CD14-positive monocyte (primary cell): ENCODE measurements around the gene NCBP1. TPM values are rescaled to one million over a fixed set of nuclear protein-coding genes. Genes with fewer than 3 reads are reported as not detected.

ENCODE experiments used
- DNase-seq, 3 donors: peaks; one replicate each; pipeline ENCODE4 v3.0.0-alpha.2; 2011 to 2022
- H2AFZ ChIP-seq: 2 replicates; pipeline ENCODE4 v1.6.0; 2012; ENCODE audit warnings: mild to moderate bottlenecking, low read depth, low read length, inconsistent platforms; ENCODE audit not compliant: insufficient read depth, poor library complexity, severe bottlenecking
- H3K27ac ChIP-seq, 2 donors: 1 replicate in 1 of 2; 2 replicates in 1 of 2; pipeline ENCODE4 v1.5.1; 2012 to 2013; ENCODE audit warnings: low read length in 2 of 2, control low read depth in 1 of 2, inconsistent platforms in 1 of 2, low read depth in 1 of 2, mild to moderate bottlenecking in 1 of 2
- H3K27me3 ChIP-seq, 2 donors: one replicate each; pipeline versions ENCODE4 v1.6.0 to v1.6.1; 2011 to 2013; ENCODE audit warnings: low read length in 2 of 2; ENCODE audit not compliant: control insufficient read depth in 2 of 2, insufficient read depth in 2 of 2
- H3K36me3 ChIP-seq, 2 donors: replicated peaks in 1 of 2; 1 replicate in 1 of 2; 2 replicates in 1 of 2; pipeline versions ENCODE4 v1.5.1 to v1.6.1; 2012 to 2013; ENCODE audit warnings: low read length in 2 of 2, control low read depth in 1 of 2, inconsistent platforms in 1 of 2, mild to moderate bottlenecking in 1 of 2; ENCODE audit not compliant: insufficient read depth in 2 of 2, control insufficient read depth in 1 of 2
- H3K4me1 ChIP-seq, 2 donors: 1 replicate in 1 of 2; 2 replicates in 1 of 2; pipeline versions ENCODE4 v1.5.1 to v1.6.1; 2012 to 2013; ENCODE audit warnings: low read length in 2 of 2, control low read depth in 1 of 2, inconsistent platforms in 1 of 2, mild to moderate bottlenecking in 1 of 2, moderate library complexity in 1 of 2; ENCODE audit not compliant: insufficient read depth in 2 of 2, control insufficient read depth in 1 of 2
- H3K4me2 ChIP-seq: replicated peaks from 2 replicates; pipeline ENCODE3; 2012; ENCODE audit warnings: low read length, moderate library complexity, mild to moderate bottlenecking; ENCODE audit not compliant: poor library complexity, severe bottlenecking; ENCODE audit errors: extremely low read depth
- H3K4me3 ChIP-seq, 3 experiments: fragments of 200-600 bp in 1 of 3; sonication (generic) in 1 of 3; replicated peaks in 1 of 3; 1 replicate in 2 of 3; 2 replicates in 1 of 3; pipeline ENCODE4 v1.5.1; 2011 to 2013; ENCODE audit warnings: low read length in 3 of 3, mild to moderate bottlenecking in 3 of 3, control low read depth in 2 of 3, low read depth in 2 of 3, inconsistent platforms in 1 of 3, moderate library complexity in 1 of 3
- H3K79me2 ChIP-seq: 2 replicates; pipeline ENCODE4 v1.6.0; 2012; ENCODE audit warnings: mild to moderate bottlenecking, control low read depth, inconsistent platforms, low read length, moderate library complexity; ENCODE audit not compliant: insufficient read depth
- H3K9ac ChIP-seq: 2 replicates; pipeline ENCODE4 v1.6.0; 2017; ENCODE audit warnings: low read length, mild to moderate bottlenecking; ENCODE audit not compliant: insufficient read depth, poor library complexity, severe bottlenecking
- H3K9me3 ChIP-seq, 2 donors: replicated peaks in 1 of 2; 1 replicate in 1 of 2; 2 replicates in 1 of 2; pipeline versions ENCODE4 v1.5.1 to v1.6.1; 2012 to 2013; ENCODE audit warnings: low read length in 2 of 2, control low read depth in 1 of 2; ENCODE audit not compliant: control insufficient read depth in 1 of 2, insufficient read depth in 1 of 2
- H4K20me1 ChIP-seq: 2 replicates; pipeline ENCODE4 v1.6.0; 2012; ENCODE audit warnings: mild to moderate bottlenecking, low read length, control low read depth, moderate library complexity; ENCODE audit not compliant: insufficient read depth
- H3K27ac Mint-ChIP-seq, 7 donors: one replicate each; pipeline ENCODE4 v1.8.0; 2020; ENCODE audit warnings: mild to moderate bottlenecking in 7 of 7, mixed read lengths in 7 of 7, moderate library complexity in 6 of 7, inconsistent platforms in 2 of 7
- H3K27me3 Mint-ChIP-seq, 3 donors: one replicate each; pipeline ENCODE4 v1.8.0; 2021 to 2022; ENCODE audit warnings: low read depth in 3 of 3, mild to moderate bottlenecking in 3 of 3, mixed read lengths in 3 of 3, moderate library complexity in 3 of 3, inconsistent platforms in 1 of 3
- H3K36me3 Mint-ChIP-seq, 2 donors: one replicate each; pipeline ENCODE4 v1.8.0; 2020; ENCODE audit warnings: mixed read lengths in 2 of 2, inconsistent platforms in 1 of 2, mild to moderate bottlenecking in 1 of 2
- H3K4me1 Mint-ChIP-seq: one replicate; pipeline ENCODE4 v1.8.0; 2020; ENCODE audit warnings: mild to moderate bottlenecking, mixed read lengths
- H3K4me3 Mint-ChIP-seq, 2 donors: one replicate each; pipeline ENCODE4 v1.8.0; 2020; ENCODE audit warnings: mild to moderate bottlenecking in 2 of 2, mixed read lengths in 2 of 2, moderate library complexity in 1 of 2
- H3K9me3 Mint-ChIP-seq, 7 donors: one replicate each; pipeline ENCODE4 v1.8.0; 2020 to 2022; ENCODE audit warnings: mixed read lengths in 7 of 7, mild to moderate bottlenecking in 6 of 7, moderate library complexity in 6 of 7, inconsistent platforms in 2 of 7
- WGBS: methylation state at CpG from one replicate; pipeline ENCODE4 v1.1.5; 2013; ENCODE audit warnings: missing lambda C conversion rate; ENCODE audit not compliant: insufficient coverage; 5-methylcytosine and 5-hydroxymethylcytosine counted together
- intact Hi-C, 2 donors: fragments of 100-400 bp; cut with micrococcal nuclease; formaldehyde crosslinking; loops; one replicate each; pipeline versions ENCODE4 v1.15.0 to v1.15.1; 2023
- polyA plus RNA-seq, 3 donors: library from polyadenylated mRNA; depleted of rRNA in 1 of 3; unstranded in 2 of 3; stranded (reverse) in 1 of 3; fragments of 300-500 nt in 2 of 3; fragments of >200 nt in 1 of 3; fragmentation: Illumina TruSeq in 2 of 3; gene quantifications; 1 replicate in 2 of 3; 2 replicates in 1 of 3; pipeline ENCODE4 v1.2.3, GENCODE V29; 2012 to 2021
- TF ChIP-seq, protein P1 (sequence below): fragments of 200-600 bp; IDR thresholded peaks from one replicate; pipeline ENCODE4 v1.8.0; 2022; ENCODE audit warnings: antibody characterized with exemption, mild to moderate bottlenecking

The NCBP1 gene
- polyA plus RNA-seq, 3 donors = 8.9 to 15.8 (median 11.1) TPM

GRCh38 chr9:97638666-97639065 is 5.0 kb downstream of the NCBP1 start:
- Histone ChIP-seq H3K9me3 (no peaks in the 10 kb centered on the region), H3K27me3 (no peaks in the 10 kb centered on the region), H3K27ac (peak overlapping the region in 1 of 2 donors; percentile 23), H3K36me3 (peaks cover 27 to 36% of the 10 kb centered on the region in 2 donors), H3K9ac (no peak overlapping the region), H4K20me1 (peaks cover 47% of the 10 kb centered on the region), H2AFZ (no peak overlapping the region), H3K4me3 (no peak overlapping the region), H3K79me2 (peaks cover 77% of the 10 kb centered on the region), H3K4me1 (peaks cover 13 to 22% of the 10 kb centered on the region in 2 donors), H3K4me2 (no peak overlapping the region)
- Mint-ChIP-seq H3K36me3 (peaks cover 36 to 41% of the 10 kb centered on the region in 2 donors), H3K4me1 (peaks cover 39% of the 10 kb centered on the region), H3K4me3 (no peak overlapping the region), H3K27ac (peak overlapping the region in 1 of 7 donors; percentile 70), H3K27me3 (no peaks in the 10 kb centered on the region), H3K9me3 (no peaks in the 10 kb centered on the region)
- intact Hi-C loops = loop anchor here (10.0 kb wide), 2 partner anchors 56 to 286 kb away; partner anchors contain the start of genes TRMO (in 1 of the 2) and XPA (in 1 of the 2)
- peak in 1 of 3 donors; percentile 3 for DNase-seq
- TF ChIP-seq, protein P1, sequence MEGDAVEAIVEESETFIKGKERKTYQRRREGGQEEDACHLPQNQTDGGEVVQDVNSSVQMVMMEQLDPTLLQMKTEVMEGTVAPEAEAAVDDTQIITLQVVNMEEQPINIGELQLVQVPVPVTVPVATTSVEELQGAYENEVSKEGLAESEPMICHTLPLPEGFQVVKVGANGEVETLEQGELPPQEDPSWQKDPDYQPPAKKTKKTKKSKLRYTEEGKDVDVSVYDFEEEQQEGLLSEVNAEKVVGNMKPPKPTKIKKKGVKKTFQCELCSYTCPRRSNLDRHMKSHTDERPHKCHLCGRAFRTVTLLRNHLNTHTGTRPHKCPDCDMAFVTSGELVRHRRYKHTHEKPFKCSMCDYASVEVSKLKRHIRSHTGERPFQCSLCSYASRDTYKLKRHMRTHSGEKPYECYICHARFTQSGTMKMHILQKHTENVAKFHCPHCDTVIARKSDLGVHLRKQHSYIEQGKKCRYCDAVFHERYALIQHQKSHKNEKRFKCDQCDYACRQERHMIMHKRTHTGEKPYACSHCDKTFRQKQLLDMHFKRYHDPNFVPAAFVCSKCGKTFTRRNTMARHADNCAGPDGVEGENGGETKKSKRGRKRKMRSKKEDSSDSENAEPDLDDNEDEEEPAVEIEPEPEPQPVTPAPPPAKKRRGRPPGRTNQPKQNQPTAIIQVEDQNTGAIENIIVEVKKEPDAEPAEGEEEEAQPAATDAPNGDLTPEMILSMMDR = no peak
- 100% methylated on average over 1 of the region's 3 CpGs for WGBS

DNA sequence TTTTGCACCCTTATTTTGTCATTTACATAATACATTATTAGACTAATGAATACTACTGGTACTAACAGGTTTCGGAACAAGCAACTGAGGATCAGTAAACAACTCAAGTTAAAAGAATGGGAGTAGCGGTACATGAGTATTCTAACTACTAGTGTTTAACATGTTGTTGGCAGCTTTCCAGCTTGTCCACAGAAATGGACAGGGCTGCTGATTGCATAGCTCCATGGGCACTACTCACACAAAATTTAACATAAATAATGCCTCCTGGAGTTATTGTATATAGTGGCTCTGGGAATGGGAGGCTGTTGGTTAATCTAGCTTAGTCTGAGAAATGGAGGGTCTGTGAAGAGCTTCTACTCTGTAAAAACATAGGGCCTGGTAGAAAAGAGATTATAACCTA is 6.7 kb downstream of the NCBP1 start:
- DNase-seq = no peak
- H2AFZ ChIP-seq = no peak overlapping the region
- Mint-ChIP-seq H3K27ac (no peak overlapping the region), H3K4me3 (no peak overlapping the region), H3K27me3 (no peaks in the 10 kb centered on the region), H3K4me1 (peaks cover 27% of the 10 kb centered on the region), H3K9me3 (no peaks in the 10 kb centered on the region), H3K36me3 (peaks cover 47 to 48% of the 10 kb centered on the region in 2 donors)
- H3K4me3 ChIP-seq = no peak overlapping the region
- H3K79me2 ChIP-seq = peaks cover 63% of the 10 kb centered on the region
- WGBS = 100% methylated on average over 1 of the region's 2 CpGs
- H3K27ac ChIP-seq = no peak overlapping the region
- no peaks in the 10 kb centered on the region for H3K27me3 ChIP-seq
- intact Hi-C loops = no loop called here
- H3K9me3 ChIP-seq = no peaks in the 10 kb centered on the region
- H3K4me2 ChIP-seq = no peak overlapping the region
- H4K20me1 ChIP-seq = peaks cover 41% of the 10 kb centered on the region
- peaks cover 43 to 52% of the 10 kb centered on the region in 2 donors for H3K36me3 ChIP-seq
- TF ChIP-seq, protein P1 = no peak
- peaks cover under 1 to 9% of the 10 kb centered on the region in 2 donors for H3K4me1 ChIP-seq
- H3K9ac ChIP-seq = no peak overlapping the region
